H1 (cell line): ENCODE results near the gene PIEZO1. TPM values are rescaled to one million over a fixed set of nuclear protein-coding genes. Genes with fewer than 3 reads are reported as not detected.

Source experiments
- CTCF ChIA-PET: fragments of 300-600 bp; sonication (Branson Sonifier 250); formaldehyde crosslinking; loops from one replicate; lab custom pipeline; 2021; ENCODE audit not compliant: partially characterized antibody; lab: Charles Lee
- POLR2A ChIA-PET: fragments of 300-600 bp; sonication (Branson Sonifier 250); formaldehyde crosslinking; loops from one replicate; lab custom pipeline; 2021; ENCODE audit warnings: inconsistent platforms; ENCODE audit not compliant: partially characterized antibody; lab: Charles Lee
- DNase-seq, 2 experiments: peaks; one replicate each; pipeline versions ENCODE4 v3.0.0 to v3.0.0-alpha.2; 2010 to 2022; ENCODE audit warnings: low spot score in 2 of 2, low read depth in 1 of 2, mixed read lengths in 1 of 2
- FAIRE-seq: peaks from 2 replicates; lab custom pipeline; 2011; peaks lifted over from hg19 to GRCh38; lab: Jason Lieb, UNC
- H2AFZ ChIP-seq: 2 replicates; pipeline ENCODE4 v1.8.1; 2012; ENCODE audit warnings: low read length, inconsistent platforms
- H2AK5ac ChIP-seq: 2 replicates; pipeline ENCODE4 v1.6.1; 2013; ENCODE audit warnings: low read depth, low read length
- H2BK120ac ChIP-seq: replicated peaks from 2 replicates; pipeline ENCODE3; 2013; ENCODE audit warnings: low read depth, low read length, inconsistent platforms
- H2BK12ac ChIP-seq: 2 replicates; pipeline ENCODE4 v1.6.1; 2013; ENCODE audit warnings: low read depth, low read length
- H2BK15ac ChIP-seq: 2 replicates; pipeline ENCODE4 v1.6.1; 2013; ENCODE audit warnings: low read length
- H2BK20ac ChIP-seq: 2 replicates; pipeline ENCODE4 v1.6.1; 2013; ENCODE audit warnings: low read length
- H2BK5ac ChIP-seq: 2 replicates; pipeline ENCODE4 v1.6.1; 2013; ENCODE audit warnings: low read depth, low read length
- H3K14ac ChIP-seq: 2 replicates; pipeline ENCODE4 v1.6.1; 2013; ENCODE audit warnings: inconsistent platforms; ENCODE audit not compliant: insufficient read length
- H3K18ac ChIP-seq: 2 replicates; pipeline ENCODE4 v1.6.1; 2013; ENCODE audit warnings: low read length; ENCODE audit errors: extremely low read depth
- H3K23ac ChIP-seq: 2 replicates; pipeline ENCODE4 v1.6.1; 2013; ENCODE audit warnings: inconsistent platforms; ENCODE audit not compliant: insufficient read length
- H3K23me2 ChIP-seq: 2 replicates; pipeline ENCODE4 v1.6.1; 2013; ENCODE audit warnings: low read depth, low read length
- H3K27ac ChIP-seq: 2 replicates; pipeline ENCODE4 v1.6.1; 2011; ENCODE audit warnings: low read depth, low read length, inconsistent platforms
- H3K27me3 ChIP-seq, 4 experiments: replicated peaks in 1 of 4; 1 replicate in 1 of 4; 2 replicates in 3 of 4; pipeline versions ENCODE4 v1.6.1 to v1.8.1; 2011 to 2013; ENCODE audit warnings: low read length in 3 of 4, mild to moderate bottlenecking in 3 of 4, inconsistent platforms in 2 of 4, mixed read lengths in 2 of 4, moderate library complexity in 1 of 4; ENCODE audit not compliant: control insufficient read depth in 3 of 4, insufficient read depth in 3 of 4; ENCODE audit errors: extremely low read depth in 1 of 4
- H3K36me3 ChIP-seq, 4 experiments: 2 replicates each; pipeline versions ENCODE4 v1.6.1 to v1.8.1; 2011 to 2013; ENCODE audit warnings: mild to moderate bottlenecking in 4 of 4, low read length in 3 of 4, moderate library complexity in 2 of 4, control low read depth in 1 of 4, inconsistent platforms in 1 of 4; ENCODE audit not compliant: insufficient read depth in 4 of 4, control insufficient read depth in 2 of 4
- H3K4ac ChIP-seq: replicated peaks from 2 replicates; pipeline ENCODE3; 2013; ENCODE audit warnings: low read length, low read depth, mixed read lengths, inconsistent platforms; ENCODE audit not compliant: insufficient read length
- H3K4me1 ChIP-seq, 4 experiments: replicated peaks in 1 of 4; 1 replicate in 1 of 4; 2 replicates in 3 of 4; pipeline versions ENCODE4 v1.6.1 to v1.8.1; 2011 to 2013; ENCODE audit warnings: low read length in 3 of 4, inconsistent platforms in 2 of 4, mixed read lengths in 1 of 4; ENCODE audit not compliant: insufficient read depth in 4 of 4, control insufficient read depth in 3 of 4
- H3K4me2 ChIP-seq, 2 experiments: 2 replicates each; pipeline versions ENCODE4 v1.6.1 to v1.8.1; 2011 to 2013; ENCODE audit warnings: low read depth in 2 of 2, low read length in 2 of 2, control low read depth in 1 of 2, inconsistent platforms in 1 of 2, mild to moderate bottlenecking in 1 of 2; ENCODE audit not compliant: insufficient read depth in 1 of 2
- H3K4me3 ChIP-seq, 4 experiments: fragments of 200-600, 300-600 bp in 1 of 4; sonication (generic), shearing (Covaris generic), sonication (Bioruptor Twin) in 1 of 4; 2 replicates each; pipeline versions ENCODE4 v1.5.1 to v1.8.1; 2011 to 2016; ENCODE audit warnings: low read length in 4 of 4, low read depth in 3 of 4, control low read depth in 2 of 4, inconsistent platforms in 2 of 4, mild to moderate bottlenecking in 2 of 4, mixed read lengths in 1 of 4, moderate library complexity in 1 of 4; ENCODE audit not compliant: insufficient read depth in 2 of 4; ENCODE audit errors: extremely low read depth in 1 of 4
- H3K56ac ChIP-seq: replicated peaks from 2 replicates; pipeline ENCODE3; 2013; ENCODE audit warnings: low read depth, mild to moderate bottlenecking, mixed read lengths, low read length, inconsistent platforms; ENCODE audit not compliant: insufficient read length
- H3K79me1 ChIP-seq: 2 replicates; pipeline ENCODE4 v1.6.1; 2013; ENCODE audit warnings: low read depth, low read length, control low read depth
- H3K79me2 ChIP-seq, 2 experiments: 2 replicates each; pipeline versions ENCODE4 v1.6.1 to v1.8.1; 2012 to 2013; ENCODE audit warnings: low read length in 2 of 2, mild to moderate bottlenecking in 2 of 2, inconsistent platforms in 1 of 2; ENCODE audit not compliant: insufficient read depth in 2 of 2, control insufficient read depth in 1 of 2
- H3K9ac ChIP-seq, 4 experiments: replicated peaks in 1 of 4; 1 replicate in 1 of 4; 2 replicates in 3 of 4; pipeline versions ENCODE4 v1.6.1 to v1.8.1; 2011 to 2013; ENCODE audit warnings: low read depth in 3 of 4, low read length in 3 of 4, control low read depth in 2 of 4, mild to moderate bottlenecking in 2 of 4, moderate library complexity in 2 of 4, inconsistent platforms in 1 of 4; ENCODE audit errors: extremely low read depth in 1 of 4
- H3K9me3 ChIP-seq, 2 experiments: 2 replicates each; pipeline versions ENCODE4 v1.6.1 to v1.8.1; 2012 to 2013; ENCODE audit warnings: mild to moderate bottlenecking in 2 of 2, moderate library complexity in 2 of 2, control low read depth in 1 of 2, inconsistent platforms in 1 of 2, low read depth in 1 of 2, low read length in 1 of 2, mixed read lengths in 1 of 2; ENCODE audit not compliant: insufficient read depth in 2 of 2
- H4K20me1 ChIP-seq, 2 experiments: replicated peaks in 1 of 2; 2 replicates each; pipeline versions ENCODE3 to v1.8.1; 2011 to 2013; ENCODE audit warnings: inconsistent platforms in 2 of 2, low read length in 2 of 2, mild to moderate bottlenecking in 1 of 2; ENCODE audit not compliant: insufficient read depth in 2 of 2, control insufficient read depth in 1 of 2
- H4K5ac ChIP-seq: 2 replicates; pipeline ENCODE4 v1.6.1; 2013; ENCODE audit warnings: low read length, low read depth, mixed read lengths, inconsistent platforms; ENCODE audit not compliant: insufficient read length
- H4K8ac ChIP-seq: 2 replicates; pipeline ENCODE4 v1.8.0; 2013; ENCODE audit warnings: mild to moderate bottlenecking, moderate library complexity, low read length, inconsistent platforms; ENCODE audit not compliant: insufficient read depth; ENCODE audit errors: extremely low read depth
- H4K91ac ChIP-seq: replicated peaks from 2 replicates; pipeline ENCODE3; 2013; ENCODE audit warnings: low read length, mixed read lengths, inconsistent platforms; ENCODE audit not compliant: insufficient read length
- SRF ChIP-seq: IDR thresholded peaks from 2 replicates; pipeline ENCODE4 v1.6.1; 2011; ENCODE audit warnings: mild to moderate bottlenecking, low read depth, low read length, moderate library complexity
- WGBS, 2 experiments: shearing (Covaris generic) in 1 of 2; methylation state at CpG; one replicate each; pipeline versions ENCODE4 v1.1.6 to v1.1.7; 2013 to 2015; ENCODE audit warnings: low lambda C conversion rate in 2 of 2, mixed read lengths in 2 of 2, inconsistent platforms in 1 of 2, low coverage in 1 of 2, missing lambda C conversion rate in 1 of 2; ENCODE audit not compliant: insufficient replicate concordance in 2 of 2, insufficient coverage in 1 of 2, insufficient read length in 1 of 2; ENCODE audit errors: extremely low coverage in 1 of 2, missing lambda C conversion rate in 1 of 2; 5-methylcytosine and 5-hydroxymethylcytosine counted together
- polyA plus RNA-seq, 7 experiments: library from polyadenylated mRNA; depleted of rRNA in 3 of 7; stranded (reverse) in 5 of 7; unstranded in 2 of 7; fragments of >200 nt in 5 of 7; fragments of 200-250 nt in 2 of 7; gene quantifications; 1 replicate in 5 of 7; 2 replicates in 1 of 7; 4 replicates in 1 of 7; pipeline versions ENCODE4 v1.2.1 to v1.2.3, GENCODE V29; 2011 to 2013; ENCODE audit warnings: missing spikeins in 2 of 7, mixed read lengths in 2 of 7
- total RNA-seq: library from RNA; stranded (reverse); fragmentation: NEBNext Ultra II Directional; extraction: Animal tissue kit (Norgen Biotek cat#: 25700); gene quantifications from 2 replicates; pipeline ENCODE4 v1.2.1, GENCODE V29; 2021

The PIEZO1 gene
- total and polyA plus RNA-seq, 2 of the 8 experiments (the other 6 are each of a cell fraction or from before 2014, with no cell fraction given), result 42.3 to 67.5 TPM

DNA sequence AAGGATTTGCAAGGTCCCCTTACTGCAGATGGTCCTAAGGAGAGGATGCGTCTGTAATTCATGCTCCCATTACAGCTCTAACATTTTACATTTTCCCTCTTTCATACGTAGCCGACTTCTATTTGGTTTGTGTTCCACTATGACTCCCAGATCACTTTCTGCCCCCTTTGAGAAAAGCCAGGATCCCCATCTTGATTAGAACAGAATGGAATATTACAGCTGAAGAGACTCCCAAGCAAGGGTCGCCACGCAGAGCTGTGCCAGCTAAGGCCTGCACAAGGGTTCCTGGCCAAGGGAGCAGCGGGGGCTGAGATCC is 15.2 kb upstream of the PIEZO1 start:
- Histone ChIP-seq H3K4me3 (no peak overlapping the region), H3K18ac (no peak overlapping the region), H3K23ac (no peak overlapping the region), H3K9me3 (no peaks in the 10 kb centered on the region), H4K8ac (no peak overlapping the region), H2BK12ac (no peak overlapping the region), H2BK20ac (no peak overlapping the region), H4K5ac (no peak overlapping the region), H2BK5ac (no peak overlapping the region), H3K56ac (no peak overlapping the region), H2BK15ac (no peak overlapping the region), H2AFZ (no peak overlapping the region), H3K79me1 (peaks cover 9% of the 10 kb centered on the region), H4K91ac (no peak overlapping the region), H2AK5ac (peak overlapping the region; percentile 86; the same call in 1 of the 2 replicates), H3K9ac (no peak overlapping the region), H3K23me2 (peaks cover 11% of the 10 kb centered on the region; the same call in 1 of the 2 replicates), H3K79me2 (peaks cover 0 to 13% of the 10 kb centered on the region in 2 experiments; a peak in 2 of 4 replicates), H3K4ac (no peak overlapping the region), H3K27me3 (no peaks in the 10 kb centered on the region), H4K20me1 (peaks cover 2 to 7% of the 10 kb centered on the region in 2 experiments), H3K36me3 (peaks cover 3 to 8% (median 6%) of the 10 kb centered on the region in 4 experiments; a peak in 6 of 8 replicates), H2BK120ac (no peak overlapping the region), H3K4me2 (no peak overlapping the region), H3K4me1 (peaks cover 0 to 12% (median 8%) of the 10 kb centered on the region in 4 experiments; a peak in 5 of 7 replicates), H3K14ac (no peak overlapping the region), H3K27ac (no peak overlapping the region)
- FAIRE-seq (no peak), DNase-seq (no peak)
- CTCF ChIA-PET, result interaction anchor here (0.8 to 2.7 kb wide), 11 partner anchors 10 to 906 kb away, joined by 3 to 16 read pairs (median 5); no protein-coding TSS in a partner anchor
- 93% methylated on average over 6 of the region's 6 CpGs; no CpG with 5 or more reads in 1 of the 2 experiments for WGBS, 2 experiments
- POLR2A ChIA-PET, result interaction anchor here (1.1 to 5.3 kb wide), 5 partner anchors 10 to 40 kb away, joined by 3 to 66 read pairs (median 7); partner anchors contain the start of genes APRT and PIEZO1
- TF ChIP-seq SRF, result no peak
